Nephron progenitor cell (in vitro differentiated cells): Measurements from ENCODE around the gene LIPC.

Experiments
- DNase-seq: peaks from one replicate; pipeline ENCODE4 v3.0.0; 2021
- H3K27ac Mint-ChIP-seq: 2 replicates; pipeline ENCODE4 v1.8.0; 2021; ENCODE audit warnings: mild to moderate bottlenecking, moderate library complexity, mixed read lengths
- H3K27me3 Mint-ChIP-seq: 2 replicates; pipeline ENCODE4 v1.8.0; 2021; ENCODE audit warnings: mild to moderate bottlenecking, low read depth, mixed read lengths; ENCODE audit not compliant: poor library complexity
- H3K36me3 Mint-ChIP-seq: 2 replicates; pipeline ENCODE4 v1.8.0; 2021; ENCODE audit warnings: low read depth, mixed read lengths
- H3K4me1 Mint-ChIP-seq: 2 replicates; pipeline ENCODE4 v1.8.0; 2021; ENCODE audit warnings: mixed read lengths
- H3K4me3 Mint-ChIP-seq: 2 replicates; pipeline ENCODE4 v1.8.0; 2021; ENCODE audit warnings: mild to moderate bottlenecking, moderate library complexity, mixed read lengths
- H3K9me3 Mint-ChIP-seq: 2 replicates; pipeline ENCODE4 v1.8.0; 2021; ENCODE audit warnings: mild to moderate bottlenecking, moderate library complexity, mixed read lengths
- CTCF ChIP-seq: fragments of 200-600 bp; sonication (generic); IDR thresholded peaks from 2 replicates; pipeline ENCODE4 v1.5.0; 2021; ENCODE audit warnings: antibody characterized with exemption

LIPC gene

GRCh38 chr15:58431221-58432149, at the start of gene LIPC:
TSS of gene LIPC (plus strand) at chr15:58431991. CDS start at chr15:58432033, 42 bp downstream.
- peaks cover 3% of the 10 kb centered on the region for H3K27me3 Mint-ChIP-seq
- peak within 1 kb of the TSS; percentile 96 for H3K27ac Mint-ChIP-seq
- H3K4me3 Mint-ChIP-seq, result peak within 1 kb of the TSS; percentile 4
- no peaks in the 10 kb centered on the region for H3K36me3 Mint-ChIP-seq
- no peak for TF ChIP-seq CTCF
- no peaks in the 10 kb centered on the region for H3K9me3 Mint-ChIP-seq
- H3K4me1 Mint-ChIP-seq, result peaks cover 53% of the 10 kb centered on the region
- DNase-seq, result no peak

GRCh38 chr15:58383876-58384275, 47.9 kb upstream of the LIPC start:
- H3K9me3 Mint-ChIP-seq, result no peaks in the 10 kb centered on the region
- H3K27ac Mint-ChIP-seq, result no peak overlapping the region
- peaks cover 31% of the 10 kb centered on the region for H3K4me1 Mint-ChIP-seq

GRCh38 chr15:58384667-58385066, 47.1 kb upstream of the LIPC start:
- Mint-ChIP-seq H3K9me3 (no peaks in the 10 kb centered on the region), H3K27ac (no peak overlapping the region), H3K4me3 (no peak overlapping the region), H3K27me3 (peaks cover 8% of the 10 kb centered on the region), H3K4me1 (peaks cover 35% of the 10 kb centered on the region), H3K36me3 (no peaks in the 10 kb centered on the region)
- DNase-seq, result no peak
- no peak for TF ChIP-seq CTCF

More at GRCh38 chr15:58383876-58384275, 47.9 kb upstream of the LIPC start:
- Mint-ChIP-seq H3K27me3 (peaks cover 8% of the 10 kb centered on the region), H3K4me3 (no peak overlapping the region), H3K36me3 (no peaks in the 10 kb centered on the region)
- peak; percentile 13 for DNase-seq
- no peak for TF ChIP-seq CTCF

- peaks cover 42% of the 10 kb centered on the region for H3K4me1 Mint-ChIP-seq
Observed at GRCh38 chr15:58386081-58386480, 45.7 kb upstream of the LIPC start.

GRCh38 chr15:58386641-58387040, 45.1 kb upstream of the LIPC start:
- Mint-ChIP-seq H3K9me3 (no peaks in the 10 kb centered on the region), H3K4me1 (peaks cover 46% of the 10 kb centered on the region), H3K4me3 (no peak overlapping the region), H3K27me3 (peaks cover 8% of the 10 kb centered on the region), H3K36me3 (no peaks in the 10 kb centered on the region), H3K27ac (no peak overlapping the region)
- no peak for TF ChIP-seq CTCF
- no peak for DNase-seq

More at GRCh38 chr15:58386081-58386480, 45.7 kb upstream of the LIPC start:
- no peak for TF ChIP-seq CTCF
- H3K4me3 Mint-ChIP-seq, result no peak overlapping the region
- no peaks in the 10 kb centered on the region for H3K36me3 Mint-ChIP-seq
- no peak for DNase-seq
- H3K27ac Mint-ChIP-seq, result no peak overlapping the region
- no peaks in the 10 kb centered on the region for H3K9me3 Mint-ChIP-seq
- H3K27me3 Mint-ChIP-seq, result peaks cover 8% of the 10 kb centered on the region
